ENCODE data around the gene LRRC37A. TPM values are rescaled to one million over a fixed set of nuclear protein-coding genes. Genes with fewer than 3 reads are reported as not detected.
"Not testable (repeated sequence)": the region's sequence is repeated elsewhere in the genome, so short reads cannot be mapped to it uniquely, and the experiment has no call there.

Gene LRRC37A
- total RNA-seq, 1 donor from 2014 or later: 12.3 TPM

GRCh38 chr17:46264456-46265198, 30.3 kb upstream of the LRRC37A start:
- H3K4me1 Mint-ChIP-seq: peaks cover 27% of the 10 kb centered on the region
- POLR2A ChIA-PET: interaction anchor here (0.6 to 2.4 kb wide), 2 partner anchors 53 to 72 kb away, joined by 4 to 7 read pairs; partner anchors contain the start of gene KANSL1

GRCh38 chr17:46266063-46266655, 28.8 kb upstream of the LRRC37A start:
- ChIA-PET CTCF (interaction anchor here (1.4 to 2.4 kb wide), 2 partner anchors 12 to 21 kb away, joined by 4 to 9 read pairs; no protein-coding TSS in a partner anchor), POLR2A (interaction anchor here (0.7 to 2.4 kb wide), 2 partner anchors 73 to 237 kb away, joined by 3 to 7 read pairs; partner anchors contain the start of gene KANSL1)
- Mint-ChIP-seq H3K27ac (peak overlapping the region; percentile 90), H3K4me3 (peak overlapping the region; percentile 94), H3K4me1 (peaks cover 20% of the 10 kb centered on the region)
- H3K27me3 Mint-ChIP-seq; ATAC-seq (ENCODE audit: low read depth); DNase-seq; H3K9me3 Mint-ChIP-seq; H3K36me3 Mint-ChIP-seq (ENCODE audit: low read depth): not testable (repeated sequence)
- intact Hi-C loops (cut with micrococcal nuclease): loop anchor here (1.0 to 10.0 kb wide), 4 partner anchors 71 to 729 kb away; partner anchors contain the start of genes CRHR1 and MAPT

More at GRCh38 chr17:46264456-46265198, 30.3 kb upstream of the LRRC37A start:
- Mint-ChIP-seq H3K27ac (no peak overlapping the region), H3K4me3 (peak overlapping the region; percentile 47), H3K9me3 (no peaks in the 10 kb centered on the region), H3K36me3 (ENCODE audit: low read depth) (peaks cover 13% of the 10 kb centered on the region), H3K27me3 (peaks cover 7% of the 10 kb centered on the region)
- DNase-seq (no peak), ATAC-seq (ENCODE audit: low read depth) (no peak)
- intact Hi-C loops (cut with micrococcal nuclease): loop anchor here (10.0 kb wide), 2 partner anchors 480 to 730 kb away; partner anchors contain the start of gene CRHR1
- CTCF ChIA-PET: interaction anchor here (0.7 kb wide), 1 partner anchor 66 kb away, joined by 3 read pairs; no protein-coding TSS in a partner anchor
- TF ChIP-seq CTCF (IDR thresholded peaks at IDR 0.05): no peak

- peaks cover 7% of the 10 kb centered on the region for H3K36me3 Mint-ChIP-seq (ENCODE audit: low read depth)
- intact Hi-C loops (cut with micrococcal nuclease): loop anchor here (1.0 to 10.0 kb wide), 4 partner anchors 72 to 728 kb away; partner anchors contain the start of genes CRHR1 and MAPT
- TF ChIP-seq CTCF (IDR thresholded peaks at IDR 0.05): no peak
- peak overlapping the region; percentile 90 for H3K27ac Mint-ChIP-seq
- no peaks in the 10 kb centered on the region for H3K9me3 Mint-ChIP-seq
- POLR2A ChIA-PET: interaction anchor here (0.7 to 2.4 kb wide), 3 partner anchors 9 to 238 kb away, joined by 3 to 7 read pairs (median 3); partner anchors contain the start of gene KANSL1
- peak overlapping the region; percentile 94 for H3K4me3 Mint-ChIP-seq
- peaks cover 20% of the 10 kb centered on the region for H3K4me1 Mint-ChIP-seq
- H3K27me3 Mint-ChIP-seq: peaks cover 7% of the 10 kb centered on the region
- DNase-seq (peak; percentile 79), ATAC-seq (ENCODE audit: low read depth) (peak; percentile 88)
- CTCF ChIA-PET: interaction anchor here (1.4 to 2.4 kb wide), 2 partner anchors 11 to 20 kb away, joined by 4 to 9 read pairs; no protein-coding TSS in a partner anchor
Observed at GRCh38 chr17:46266656-46267544, 28.0 kb upstream of the LRRC37A start.

GRCh38 chr17:46270032-46270431, 24.9 kb upstream of the LRRC37A start:
- peaks cover 7% of the 10 kb centered on the region for H3K27me3 Mint-ChIP-seq
- H3K36me3 Mint-ChIP-seq (ENCODE audit: low read depth): peaks cover 7% of the 10 kb centered on the region
- no peaks in the 10 kb centered on the region for H3K9me3 Mint-ChIP-seq
- ChIA-PET CTCF (interaction anchor here (0.6 kb wide), 1 partner anchor 58 kb away, joined by 3 read pairs; no protein-coding TSS in a partner anchor), POLR2A (no interaction called here)
- TF ChIP-seq CTCF (IDR thresholded peaks at IDR 0.05): no peak
- no peak overlapping the region for H3K27ac Mint-ChIP-seq
- H3K4me3 Mint-ChIP-seq: no peak overlapping the region
- DNase-seq (no peak), ATAC-seq (ENCODE audit: low read depth) (no peak)
- peaks cover 18% of the 10 kb centered on the region for H3K4me1 Mint-ChIP-seq
- intact Hi-C loops (cut with micrococcal nuclease): no loop called here
